ENCODE measurements around the gene OAF.
"Not testable (repeated sequence)": the region's sequence is repeated elsewhere in the genome, so short reads cannot be mapped to it uniquely, and the experiment has no call there.

Gene OAF

DNA sequence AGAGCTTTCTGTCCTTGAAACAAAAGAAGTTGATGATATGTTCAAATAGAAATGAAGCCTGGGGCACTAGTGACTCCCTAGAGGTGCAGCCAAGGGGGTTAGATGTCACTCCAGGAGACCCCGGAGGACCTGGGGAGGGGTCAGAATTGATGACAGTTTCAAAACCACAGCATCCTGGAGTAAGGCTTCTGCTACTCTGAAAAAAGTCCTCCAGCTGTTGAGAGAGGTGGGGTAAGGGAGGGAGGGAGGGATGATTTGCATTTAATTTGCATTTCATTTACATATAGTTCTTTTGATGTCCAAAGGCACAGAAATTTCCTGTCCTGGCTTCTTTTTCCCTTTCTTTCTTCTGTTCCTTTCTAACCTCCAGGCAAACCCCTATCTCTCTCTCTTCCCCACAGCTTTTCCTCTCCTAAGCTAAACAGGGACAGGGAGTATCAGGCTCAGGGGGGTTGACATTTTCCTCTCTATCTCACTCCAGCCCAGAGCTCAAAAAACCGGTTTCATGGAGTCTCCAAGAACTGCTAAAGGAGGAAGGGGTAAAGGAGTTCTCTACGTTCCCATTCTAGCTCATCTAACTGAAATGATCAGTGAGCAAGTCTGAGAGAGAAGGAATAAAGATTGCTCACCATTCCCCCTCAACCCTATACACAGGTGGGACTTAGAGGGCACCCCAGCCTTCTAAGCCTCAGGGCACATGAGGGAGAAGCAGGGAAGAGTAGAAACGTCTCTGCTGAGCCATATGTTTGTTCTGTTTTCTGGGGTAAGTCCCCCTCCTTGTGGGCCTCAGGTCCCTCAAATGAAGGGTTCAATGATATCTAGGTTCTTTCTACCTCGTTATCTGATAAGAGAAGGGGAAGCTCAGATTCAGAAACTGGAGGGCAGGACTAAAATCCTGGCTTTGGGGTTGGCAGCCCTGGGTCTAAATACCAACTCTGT is 25.6 kb downstream of the OAF start:
- peaks cover 7% of the 10 kb centered on the region for H3K4me1 Mint-ChIP-seq
- ATAC-seq (no peak), DNase-seq (no peak)
- H3K4me3 Mint-ChIP-seq = no peak overlapping the region
- H3K27ac Mint-ChIP-seq = no peak overlapping the region
- H3K27me3 Mint-ChIP-seq = peaks cover 78% of the 10 kb centered on the region
- no peaks in the 10 kb centered on the region for H3K9me3 Mint-ChIP-seq

DNA sequence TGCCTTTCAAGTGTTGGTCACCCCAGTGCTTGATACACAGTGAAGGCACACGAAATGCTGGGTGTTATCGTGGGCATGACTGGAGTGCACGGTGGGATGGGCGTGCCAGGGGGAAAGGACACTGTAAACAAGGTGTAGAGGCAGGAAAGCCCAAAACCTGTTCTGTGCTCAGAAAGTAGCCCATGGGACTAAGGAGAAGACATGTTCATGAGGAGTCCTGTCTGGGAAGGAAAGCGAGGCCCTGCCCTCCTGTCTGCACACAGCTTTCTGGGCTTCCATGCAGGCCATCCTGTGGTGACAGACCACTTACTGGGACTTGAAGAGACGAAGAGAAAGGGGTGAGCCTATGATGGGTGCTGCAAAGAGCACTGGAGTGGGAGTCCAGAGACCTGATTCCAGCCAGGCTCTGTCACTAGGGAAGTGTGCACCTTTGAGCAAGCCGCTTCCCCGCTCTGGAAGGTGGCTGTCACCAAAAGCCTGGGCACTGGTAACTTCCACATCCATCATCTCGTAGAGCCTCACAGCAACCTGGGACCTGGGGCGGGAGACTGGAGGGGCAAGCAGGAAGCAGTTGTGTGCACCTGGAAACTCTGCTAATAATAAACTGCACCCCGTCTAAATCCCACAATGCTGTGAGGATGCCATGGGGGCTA is 28.3 kb downstream of the OAF start:
- no peaks in the 10 kb centered on the region for H3K9me3 Mint-ChIP-seq
- no peak overlapping the region for H3K4me3 Mint-ChIP-seq
- no peak for DNase-seq
- no peak overlapping the region for H3K27ac Mint-ChIP-seq
- ATAC-seq = no peak
- H3K4me1 Mint-ChIP-seq = peaks cover 7% of the 10 kb centered on the region
- H3K27me3 Mint-ChIP-seq = peaks cover 92% of the 10 kb centered on the region

DNA sequence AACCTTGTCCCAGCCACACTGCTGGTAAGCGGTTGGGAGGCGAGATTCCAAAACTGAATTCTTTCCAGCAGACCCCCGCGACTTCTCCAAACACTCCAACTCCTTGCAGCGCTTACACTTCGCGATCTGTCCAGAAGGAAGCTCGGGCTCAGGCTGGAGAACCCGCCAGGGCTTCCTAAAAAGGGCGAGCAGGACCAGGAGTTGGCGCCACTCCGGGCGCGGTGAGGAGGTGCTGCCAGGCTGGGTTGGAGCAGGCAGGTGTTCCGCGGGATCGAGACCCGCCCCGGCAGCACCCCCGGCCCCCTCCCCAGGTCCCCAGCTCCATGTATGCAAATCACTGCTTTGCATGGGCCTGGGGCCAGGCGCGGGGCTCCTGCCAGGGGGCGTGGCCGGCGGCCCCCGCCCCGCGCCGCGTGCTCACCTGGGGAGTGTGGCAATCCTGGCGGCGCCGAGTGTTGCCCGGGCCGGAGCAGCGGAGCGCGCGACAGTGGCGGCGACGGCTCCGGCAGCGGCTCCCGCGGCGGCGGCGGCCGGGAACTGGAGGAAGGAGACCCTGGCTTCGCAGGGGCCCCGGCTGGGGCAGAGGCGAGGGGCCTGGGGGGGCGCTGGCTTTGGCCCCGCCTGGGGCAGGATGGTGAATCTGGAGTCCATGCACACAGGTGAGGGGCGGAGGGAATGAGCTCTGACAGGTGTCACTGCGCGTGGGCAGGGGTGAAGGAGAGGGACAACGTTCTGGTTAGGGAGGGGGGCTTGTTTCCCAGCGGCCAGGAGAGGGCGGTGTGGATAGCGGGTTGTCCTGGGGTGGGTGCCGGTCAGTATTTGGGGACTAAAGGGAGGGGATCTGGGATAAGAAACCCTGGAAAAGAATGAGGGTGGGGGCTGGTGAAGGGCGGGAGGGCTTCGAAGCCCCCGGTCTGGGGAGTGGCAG is 29.1 kb downstream of the OAF start, which contains the start of gene POU2F3:
TSS of gene POU2F3 (plus strand) at position 428 of the 928 bp plus-strand sequence. CDS start at position 632, 204 bp downstream.
- H3K4me1 Mint-ChIP-seq = peaks cover 15% of the 10 kb centered on the region
- H3K4me3 Mint-ChIP-seq = no peak within 1 kb of the TSS
- no peaks in the 10 kb centered on the region for H3K9me3 Mint-ChIP-seq
- ATAC-seq (peak; percentile 18), DNase-seq (no peak)
- H3K27me3 Mint-ChIP-seq = peaks cover 88% of the 10 kb centered on the region
- peak within 1 kb of the TSS in 1 of 2 donors; percentile 16 for H3K27ac Mint-ChIP-seq

DNA sequence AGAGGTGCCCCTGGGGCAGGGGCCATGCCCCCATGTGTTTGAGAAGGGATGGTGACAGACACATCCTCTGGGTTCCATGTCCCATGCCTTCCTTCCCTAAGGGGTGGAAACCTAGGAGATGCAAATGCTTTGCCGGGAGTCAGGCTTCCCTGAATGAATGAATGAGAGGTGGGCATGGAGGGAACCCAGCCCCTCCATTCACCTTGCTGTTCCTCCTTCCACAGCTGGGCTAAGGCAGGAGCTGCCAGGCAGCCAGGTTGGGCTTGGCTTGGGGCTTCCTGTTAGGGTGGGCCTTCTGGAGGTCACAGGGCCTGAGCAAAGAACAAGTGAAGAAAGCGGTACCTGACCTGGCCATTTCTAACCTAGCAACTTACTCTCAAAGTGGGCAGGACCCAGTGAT is 30.0 kb downstream of the OAF start:
- peak overlapping the region in 1 of 2 donors; percentile 16 for H3K27ac Mint-ChIP-seq
- ATAC-seq = no peak
- H3K27me3 Mint-ChIP-seq = peaks cover 88% of the 10 kb centered on the region
- DNase-seq = no peak
- H3K9me3 Mint-ChIP-seq = no peaks in the 10 kb centered on the region
- peaks cover 24% of the 10 kb centered on the region for H3K4me1 Mint-ChIP-seq
- H3K4me3 Mint-ChIP-seq = no peak overlapping the region

DNA sequence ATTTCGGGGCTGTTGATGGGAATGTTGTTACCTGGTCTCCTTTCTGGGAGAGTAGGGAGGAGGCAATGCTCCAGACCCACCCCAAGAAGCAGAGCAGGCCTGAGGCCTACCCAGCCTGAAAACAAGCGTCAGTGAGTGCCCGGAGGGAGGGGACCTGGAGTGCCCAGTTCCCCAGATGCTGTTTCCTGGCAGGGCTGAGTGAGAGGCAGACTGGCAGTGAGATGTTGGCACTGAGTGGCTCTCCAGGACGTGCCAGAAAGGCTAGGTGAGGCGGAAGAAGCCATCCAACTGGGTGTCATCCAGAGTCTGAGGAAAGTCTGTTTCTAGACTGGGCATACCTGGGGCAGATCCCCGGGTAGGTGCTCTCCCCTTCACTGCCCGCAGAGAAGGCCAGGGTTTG is 30.4 kb downstream of the OAF start:
- H3K27ac Mint-ChIP-seq = no peak overlapping the region
- peaks cover 88% of the 10 kb centered on the region for H3K27me3 Mint-ChIP-seq
- H3K4me1 Mint-ChIP-seq = peaks cover 24% of the 10 kb centered on the region

DNA sequence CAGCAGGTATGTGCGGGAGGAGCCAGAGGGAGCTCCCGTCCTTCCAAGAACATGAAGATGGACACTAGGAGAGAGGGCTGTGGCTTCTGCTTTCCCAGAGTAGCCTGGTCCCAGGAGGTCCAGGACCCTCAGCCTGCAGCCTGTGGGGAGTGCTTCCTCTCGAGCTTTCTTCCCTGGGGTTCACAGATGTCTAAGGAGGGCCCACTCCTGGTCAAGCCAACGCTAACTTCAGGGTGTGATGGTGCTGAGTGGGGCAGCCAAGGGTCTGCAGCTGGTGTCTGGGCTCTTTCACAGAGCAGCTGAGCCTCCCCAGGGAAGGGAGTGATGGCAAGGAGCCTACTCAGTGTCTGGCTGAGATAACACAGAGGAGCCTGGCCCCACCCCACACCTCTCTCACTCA is 32.4 kb downstream of the OAF start:
- Mint-ChIP-seq H3K27me3 (peaks cover 87% of the 10 kb centered on the region), H3K4me1 (peaks cover 39% of the 10 kb centered on the region), H3K27ac (no peak overlapping the region), H3K9me3 (no peaks in the 10 kb centered on the region), H3K4me3 (no peak overlapping the region)
- ATAC-seq (no peak), DNase-seq (no peak)

More for the DNA sequence above, 30.4 kb downstream of the OAF start:
- ATAC-seq (no peak), DNase-seq (no peak)
- Mint-ChIP-seq H3K4me3 (no peak overlapping the region), H3K9me3 (no peaks in the 10 kb centered on the region)

DNA sequence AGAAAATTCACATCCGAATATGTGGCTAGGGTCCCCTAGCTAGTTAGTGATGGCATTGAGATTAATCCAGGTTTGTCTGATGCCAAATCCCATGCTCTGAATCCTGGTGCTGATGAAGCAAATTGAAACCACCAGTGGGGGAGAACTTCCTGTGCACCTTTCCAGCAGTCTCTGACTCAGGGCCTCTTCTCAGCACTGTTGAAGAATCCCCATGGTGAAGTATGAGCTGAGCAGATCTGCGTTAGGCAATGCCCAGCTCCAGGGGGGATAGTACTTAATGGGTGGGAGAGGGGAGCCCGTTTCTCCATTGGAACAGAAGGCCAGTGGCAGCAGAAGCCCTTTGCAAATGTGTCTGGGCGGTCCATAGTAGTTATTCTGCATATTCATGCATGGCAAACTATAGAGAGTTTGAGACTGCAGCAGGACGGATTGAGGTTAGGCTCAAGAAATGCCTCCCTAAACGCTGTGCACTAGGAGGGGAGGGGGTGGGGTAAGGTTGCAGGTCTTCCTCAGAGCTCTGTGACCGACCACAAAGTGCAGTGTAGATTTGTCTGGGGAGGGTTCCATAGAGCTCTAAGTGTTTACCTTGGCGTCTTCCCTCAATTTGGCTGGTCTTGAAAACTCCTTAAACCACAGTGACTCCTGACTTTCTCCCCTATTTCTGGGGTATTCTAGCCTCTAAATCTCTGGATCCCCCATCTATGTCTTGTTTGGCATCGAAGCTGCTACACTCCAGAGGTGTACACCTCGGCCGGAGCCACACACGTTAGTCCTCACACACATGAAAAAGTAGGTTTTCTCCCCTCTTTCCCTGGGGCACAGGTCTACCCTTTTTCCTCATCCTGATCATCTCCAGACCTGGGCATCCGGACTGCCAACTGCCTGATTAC is 33.9 kb downstream of the OAF start:
- peaks cover 0 to 4% of the 10 kb centered on the region in 2 donors for H3K9me3 Mint-ChIP-seq
- peak overlapping the region in 1 of 2 donors; percentile 52 for H3K4me3 Mint-ChIP-seq
- no peak overlapping the region for H3K27ac Mint-ChIP-seq
- peaks cover 73% of the 10 kb centered on the region for H3K27me3 Mint-ChIP-seq
- DNase-seq (no peak), ATAC-seq (no peak)
- H3K4me1 Mint-ChIP-seq = peaks cover 54% of the 10 kb centered on the region

DNA sequence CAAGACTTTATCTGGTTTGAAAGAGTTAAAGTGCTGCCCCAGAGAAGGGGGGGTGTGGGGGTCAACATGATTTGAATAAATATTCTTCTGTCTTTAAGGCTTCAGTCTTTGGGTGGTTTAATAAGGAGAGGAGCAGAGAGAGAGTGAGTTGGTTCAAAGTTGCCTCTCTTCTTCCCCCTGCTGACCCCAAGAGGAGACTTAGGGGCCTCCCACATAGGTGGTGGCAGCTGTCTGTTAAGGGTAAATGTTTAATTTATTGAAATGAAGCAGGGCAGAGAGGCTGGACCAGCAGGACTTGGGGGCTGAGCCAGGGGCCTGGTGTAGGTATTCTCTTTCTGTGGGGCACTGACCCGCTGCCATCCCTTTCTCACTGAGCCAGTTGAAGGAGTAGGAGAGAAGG is 34.6 kb downstream of the OAF start:
- Mint-ChIP-seq H3K4me1 (peaks cover 59% of the 10 kb centered on the region), H3K4me3 (no peak overlapping the region), H3K27me3 (peaks cover 73% of the 10 kb centered on the region), H3K27ac (peak overlapping the region in 1 of 2 donors; percentile 20), H3K9me3 (peaks cover 0 to 9% of the 10 kb centered on the region in 2 donors)
- ATAC-seq (no peak), DNase-seq (no peak)

DNA sequence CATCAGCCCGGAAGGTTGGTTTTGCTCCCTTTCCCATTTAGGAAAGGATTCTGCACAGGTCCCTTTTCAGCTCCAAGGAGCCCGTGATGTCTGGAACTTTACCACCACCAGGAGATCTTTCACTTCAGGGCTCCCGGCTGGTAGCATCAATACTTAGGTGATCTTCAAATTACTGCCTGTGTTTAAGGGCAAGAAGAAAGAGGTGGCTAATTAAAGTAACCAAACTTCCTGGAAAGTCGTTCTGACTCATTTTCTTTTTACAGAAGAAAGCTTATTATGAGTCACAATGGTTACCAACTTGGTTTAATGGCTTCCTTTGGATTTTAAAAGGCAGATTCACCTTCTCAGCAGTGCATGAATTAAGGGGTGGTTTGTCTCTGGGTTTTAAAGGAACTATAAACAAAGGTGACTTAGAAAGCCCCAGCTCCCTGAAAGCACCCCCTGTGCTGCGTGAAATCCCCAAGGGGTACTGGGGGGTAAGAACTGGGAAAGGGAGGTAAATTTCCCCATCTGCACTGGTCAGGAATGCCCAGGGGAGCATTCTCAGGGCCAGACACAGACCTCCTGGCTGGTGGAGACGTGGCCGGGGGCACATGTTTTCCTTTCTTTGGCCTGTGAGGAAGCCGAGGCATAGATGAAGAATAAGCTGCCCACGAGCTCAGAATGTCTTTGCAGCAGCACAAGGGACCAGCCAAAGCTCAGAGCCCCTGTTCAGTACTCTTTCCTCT is 37.9 kb downstream of the OAF start:
- H3K4me3 Mint-ChIP-seq = peak overlapping the region; percentile 73 to 77
- H3K27me3 Mint-ChIP-seq = peaks cover 78% of the 10 kb centered on the region
- peak; percentile 90 for ATAC-seq
- H3K4me1 Mint-ChIP-seq = peaks cover 54% of the 10 kb centered on the region
- DNase-seq = peak; percentile 32
- peaks cover 0 to 9% of the 10 kb centered on the region in 2 donors for H3K9me3 Mint-ChIP-seq
- H3K27ac Mint-ChIP-seq = peak overlapping the region in 1 of 2 donors; percentile 66

DNA sequence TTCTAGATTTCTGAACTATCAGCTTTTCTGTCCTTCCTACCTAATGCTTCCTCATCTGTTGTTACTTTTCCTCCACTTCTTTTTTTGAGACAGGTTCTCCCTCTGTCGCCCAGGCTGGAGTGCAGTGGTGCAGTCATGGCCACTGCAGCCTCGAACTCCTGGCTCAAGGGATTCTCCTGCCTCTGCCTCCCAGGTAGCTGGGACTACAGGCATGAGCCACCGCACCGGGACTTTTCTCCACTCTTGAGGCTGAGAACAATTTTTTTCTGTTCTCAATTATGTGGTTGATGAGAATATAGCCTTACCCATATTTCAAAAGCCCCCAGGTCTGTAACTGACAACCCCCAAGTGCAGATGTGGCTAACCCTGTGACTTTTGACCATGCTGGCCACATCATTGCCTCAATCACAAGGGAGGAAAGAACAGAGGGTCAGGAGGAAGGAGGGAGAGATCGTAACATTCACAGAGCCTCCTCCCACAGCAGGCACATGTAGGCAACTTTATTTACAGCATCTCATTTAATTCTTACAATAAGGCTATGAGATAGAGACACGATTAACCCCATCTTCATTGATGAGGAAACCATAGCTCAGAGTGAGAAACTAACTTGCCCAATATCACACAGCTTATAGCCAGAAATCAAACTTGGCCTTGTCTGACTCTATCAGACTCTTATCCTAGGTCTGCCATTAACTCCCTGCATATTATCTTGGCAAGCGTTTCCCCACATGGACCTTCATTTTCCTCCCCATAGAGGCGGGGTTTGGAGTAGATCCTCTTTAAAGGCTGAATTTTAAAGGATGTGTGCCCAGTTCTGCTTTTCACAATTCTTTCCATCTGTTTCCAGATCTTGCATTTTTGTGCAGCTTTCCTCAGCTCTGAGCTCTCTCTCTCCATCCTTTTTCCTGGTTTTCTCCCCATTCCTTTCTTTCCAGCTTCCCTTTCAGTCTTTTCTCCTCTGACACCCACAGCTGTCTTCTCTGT is 38.7 kb downstream of the OAF start:
- peaks cover 85% of the 10 kb centered on the region for H3K27me3 Mint-ChIP-seq
- ATAC-seq (peak; percentile 31), DNase-seq (no peak)
- peak overlapping the region; percentile 15 to 69 for H3K27ac Mint-ChIP-seq
- peak overlapping the region; percentile 51 to 77 for H3K4me3 Mint-ChIP-seq
- peaks cover 55% of the 10 kb centered on the region for H3K4me1 Mint-ChIP-seq
- H3K9me3 Mint-ChIP-seq = peaks cover 0 to 9% of the 10 kb centered on the region in 2 donors

DNA sequence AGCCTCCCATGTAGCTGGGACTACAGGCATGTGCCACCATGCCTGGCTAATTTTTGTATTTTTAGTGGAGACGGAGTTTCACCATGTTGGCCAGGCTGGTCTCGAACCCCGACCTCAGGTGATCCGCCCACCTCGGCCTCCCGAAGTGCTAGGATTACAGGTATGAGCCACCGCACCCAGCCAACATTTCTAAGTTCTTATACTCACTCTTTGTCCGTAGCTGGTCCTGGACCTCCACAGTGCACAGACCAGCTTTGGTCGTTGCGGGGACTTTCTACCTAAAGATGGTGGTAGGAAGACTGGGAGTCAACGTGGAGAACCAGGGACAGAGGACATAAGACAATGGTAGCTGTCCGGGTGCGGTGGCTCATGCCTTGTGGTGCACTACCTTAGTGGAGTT is 42.5 kb downstream of the OAF start:
- not testable (repeated sequence) for ATAC-seq, DNase-seq, H3K9me3 Mint-ChIP-seq, H3K27ac Mint-ChIP-seq, H3K4me3 Mint-ChIP-seq
- Mint-ChIP-seq H3K27me3 (peaks cover 88% of the 10 kb centered on the region), H3K4me1 (peaks cover 35% of the 10 kb centered on the region)

DNA sequence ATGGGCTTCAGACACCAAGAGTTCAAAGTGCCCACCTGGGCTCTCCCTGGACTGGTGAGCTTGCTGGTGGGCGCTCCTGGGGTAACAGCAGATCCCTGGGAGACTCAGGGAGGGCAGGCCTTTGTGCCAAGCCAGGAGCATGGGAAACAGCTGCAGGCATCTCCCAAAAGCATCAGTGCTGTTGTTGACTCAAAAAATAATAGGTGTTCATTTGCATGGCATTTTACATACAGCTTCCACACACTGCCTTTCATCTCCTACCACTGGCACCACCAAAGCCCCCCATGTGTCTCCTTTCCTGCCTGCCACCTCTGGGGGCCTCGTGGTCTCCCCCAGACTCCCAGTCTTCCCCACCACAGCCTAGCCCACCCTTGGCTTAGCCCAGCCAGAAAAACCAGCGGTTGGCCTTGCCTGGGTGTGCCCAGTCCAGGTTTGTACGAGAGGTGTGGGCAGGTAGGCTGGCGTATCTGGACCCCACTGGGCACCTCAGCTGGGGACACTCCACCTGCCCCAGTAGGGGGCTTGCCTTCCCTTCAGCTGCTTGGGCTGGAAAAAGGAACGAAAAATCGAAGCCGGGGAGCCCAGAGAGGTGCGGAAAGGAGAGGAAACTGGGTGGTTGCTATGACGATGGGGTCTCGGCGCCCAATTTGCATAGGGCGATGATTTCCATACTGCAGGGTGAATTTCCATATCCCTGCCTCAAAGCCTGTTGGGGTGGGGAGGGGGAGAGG is 44.1 kb downstream of the OAF start:
- no peak overlapping the region for H3K4me3 Mint-ChIP-seq
- ATAC-seq = peak; percentile 8
- H3K4me1 Mint-ChIP-seq = peaks cover 19% of the 10 kb centered on the region
- H3K27me3 Mint-ChIP-seq = peaks cover 100% of the 10 kb centered on the region
- H3K9me3 Mint-ChIP-seq = peaks cover 0 to 3% of the 10 kb centered on the region in 2 donors
- no peak for DNase-seq
- no peak overlapping the region for H3K27ac Mint-ChIP-seq
